22Rv1 (cell line): ENCODE results near the gene BCL6.

ENCODE experiments used
- CTCF ChIP-seq: fragments of 450-650 bp; IDR thresholded peaks from 2 replicates; pipeline ENCODE4 v1.5.1; 2017; ENCODE audit warnings: mild to moderate bottlenecking
- ZFX ChIP-seq: fragments of 450-650 bp; IDR thresholded peaks from 2 replicates; pipeline ENCODE4 v1.6.1; 2017; ENCODE audit warnings: antibody characterized with exemption, borderline replicate concordance

- TF ChIP-seq CTCF (no peak), ZFX (no peak)
These were observed 17.0 kb downstream of the BCL6 start for GRCh38 chr3:187728248-187728647.
